Trophoblast cell (in vitro differentiated cells and primary cell): ENCODE data around the gene PDLIM4.

ENCODE experiments used
- DNase-seq, 2 donors: peaks; one replicate each; pipeline ENCODE4 v3.0.0-alpha.2; 2016
- H2AFZ ChIP-seq: 2 replicates; pipeline ENCODE4 v1.6.1; 2013; ENCODE audit warnings: low read length, moderate library complexity, mild to moderate bottlenecking; ENCODE audit not compliant: insufficient read depth, poor library complexity
- H2AK5ac ChIP-seq: 2 replicates; pipeline ENCODE4 v1.6.1; 2013; ENCODE audit warnings: mild to moderate bottlenecking, low read length
- H2BK120ac ChIP-seq: 2 replicates; pipeline ENCODE4 v1.6.1; 2013; ENCODE audit warnings: low read length, mild to moderate bottlenecking, moderate library complexity; ENCODE audit not compliant: insufficient read depth, poor library complexity
- H2BK12ac ChIP-seq: 2 replicates; pipeline ENCODE4 v1.6.1; 2013; ENCODE audit warnings: mild to moderate bottlenecking, low read length, moderate library complexity
- H2BK5ac ChIP-seq: 2 replicates; pipeline ENCODE4 v1.6.1; 2013; ENCODE audit warnings: low read length, low read depth, moderate library complexity, mild to moderate bottlenecking; ENCODE audit not compliant: poor library complexity
- H3K14ac ChIP-seq: 2 replicates; pipeline ENCODE4 v1.6.1; 2013; ENCODE audit warnings: mild to moderate bottlenecking, low read length
- H3K18ac ChIP-seq: 2 replicates; pipeline ENCODE4 v1.6.1; 2013; ENCODE audit warnings: mild to moderate bottlenecking, low read length
- H3K23ac ChIP-seq: 2 replicates; pipeline ENCODE4 v1.6.1; 2013; ENCODE audit warnings: low read length
- H3K27ac ChIP-seq: 2 replicates; pipeline ENCODE4 v1.5.1; 2013; ENCODE audit warnings: low read depth, mild to moderate bottlenecking, inconsistent platforms, low read length, moderate library complexity
- H3K27me3 ChIP-seq: 2 replicates; pipeline ENCODE4 v1.6.1; 2013; ENCODE audit warnings: inconsistent platforms, mild to moderate bottlenecking, low read length, moderate library complexity; ENCODE audit not compliant: insufficient read depth
- H3K36me3 ChIP-seq, 2 experiments: 1 replicate in 1 of 2; 2 replicates in 1 of 2; pipeline ENCODE4 v1.6.1; 2013; ENCODE audit warnings: low read length in 2 of 2, mild to moderate bottlenecking in 2 of 2, moderate library complexity in 1 of 2; ENCODE audit not compliant: insufficient read depth in 2 of 2, control insufficient read depth in 1 of 2
- H3K4ac ChIP-seq: 2 replicates; pipeline ENCODE4 v1.6.1; 2013; ENCODE audit warnings: low read depth, mild to moderate bottlenecking, low read length, moderate library complexity
- H3K4me1 ChIP-seq, 2 experiments: 1 replicate in 1 of 2; 2 replicates in 1 of 2; pipeline ENCODE4 v1.6.1; 2013; ENCODE audit warnings: low read length in 2 of 2, mild to moderate bottlenecking in 2 of 2, moderate library complexity in 1 of 2; ENCODE audit not compliant: insufficient read depth in 2 of 2, control insufficient read depth in 1 of 2
- H3K4me2 ChIP-seq: 2 replicates; pipeline ENCODE4 v1.6.1; 2013; ENCODE audit warnings: inconsistent platforms, mild to moderate bottlenecking, low read length, moderate library complexity
- H3K4me3 ChIP-seq: 2 replicates; pipeline ENCODE4 v1.5.1; 2013; ENCODE audit warnings: mild to moderate bottlenecking, low read depth, low read length, inconsistent platforms
- H3K79me1 ChIP-seq: one replicate; pipeline ENCODE4 v1.6.1; 2013; ENCODE audit warnings: low read length
- H3K79me2 ChIP-seq: 2 replicates; pipeline ENCODE4 v1.6.1; 2013; ENCODE audit warnings: low read length, mild to moderate bottlenecking; ENCODE audit not compliant: control insufficient read depth, insufficient read depth, poor library complexity
- H3K9ac ChIP-seq: 2 replicates; pipeline ENCODE4 v1.6.1; 2013; ENCODE audit warnings: mild to moderate bottlenecking, low read length
- H3K9me3 ChIP-seq: 2 replicates; pipeline ENCODE4 v1.6.1; 2013; ENCODE audit warnings: low read depth, mild to moderate bottlenecking, control low read depth, inconsistent platforms, low read length; ENCODE audit not compliant: insufficient read depth
- H4K12ac ChIP-seq: 2 replicates; pipeline ENCODE4 v1.6.1; 2013; ENCODE audit warnings: low read depth, mild to moderate bottlenecking, low read length, moderate library complexity
- H4K8ac ChIP-seq: 2 replicates; pipeline ENCODE4 v1.6.1; 2013; ENCODE audit warnings: low read depth, mild to moderate bottlenecking, low read length, moderate library complexity
- H4K91ac ChIP-seq: one replicate; pipeline ENCODE4 v1.6.1; 2013; ENCODE audit warnings: low read depth, mild to moderate bottlenecking, low read length, moderate library complexity
- WGBS: extraction: QIAGEN DNeasy Blood & Tissue Kit; methylation state at CpG from one replicate; pipeline ENCODE4 v1.1.7; 2013; ENCODE audit warnings: missing lambda C conversion rate; ENCODE audit not compliant: insufficient read length, insufficient coverage; ENCODE audit errors: extremely low coverage; 5-methylcytosine and 5-hydroxymethylcytosine counted together

The PDLIM4 gene

DNA sequence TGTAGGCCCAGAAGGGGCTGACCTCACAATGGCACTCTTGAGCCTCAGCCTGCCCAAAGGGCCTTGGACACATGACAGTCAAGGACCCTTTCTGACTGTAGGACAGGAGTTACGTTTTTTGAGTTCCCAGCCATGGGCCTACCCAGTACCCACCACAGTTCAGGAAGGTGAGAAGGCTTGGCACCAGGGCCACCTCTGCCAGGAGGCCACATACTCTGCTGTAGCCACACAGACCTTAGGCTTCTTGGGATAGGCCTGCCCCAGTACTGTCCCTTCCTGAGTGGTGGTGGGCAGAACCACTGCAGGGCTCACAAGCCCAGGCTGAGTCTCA is 12.8 kb downstream of the PDLIM4 start:
- Histone ChIP-seq H3K27me3 (no peaks in the 10 kb centered on the region), H3K4me1 (peaks cover 9 to 10% of the 10 kb centered on the region in 2 experiments), H3K4me2 (no peak overlapping the region), H4K12ac (no peak overlapping the region), H2BK120ac (no peak overlapping the region), H3K27ac (no peak overlapping the region), H4K91ac (no peak overlapping the region), H2AK5ac (no peak overlapping the region), H3K9ac (no peak overlapping the region), H3K79me1 (no peaks in the 10 kb centered on the region), H2BK5ac (no peak overlapping the region), H3K79me2 (no peaks in the 10 kb centered on the region), H3K18ac (no peak overlapping the region), H3K4me3 (no peak overlapping the region), H2AFZ (no peak overlapping the region), H3K36me3 (peaks cover 4 to 8% of the 10 kb centered on the region in 2 experiments), H4K8ac (no peak overlapping the region), H3K14ac (no peak overlapping the region), H3K23ac (no peak overlapping the region), H3K4ac (no peak overlapping the region), H3K9me3 (no peaks in the 10 kb centered on the region), H2BK12ac (no peak overlapping the region)
- DNase-seq = no peak
- WGBS = no CpG with 5 or more reads among the region's 1 CpG

- H4K8ac ChIP-seq = no peak overlapping the region
- H3K27ac ChIP-seq = no peak overlapping the region
- no peak overlapping the region for H3K4me3 ChIP-seq
- WGBS = no CpG with 5 or more reads among the region's 6 CpGs
- no peak for DNase-seq
- no peak overlapping the region for H3K23ac ChIP-seq
- no peak overlapping the region for H3K4ac ChIP-seq
- no peaks in the 10 kb centered on the region for H3K27me3 ChIP-seq
- no peak overlapping the region for H3K18ac ChIP-seq
- H2BK5ac ChIP-seq = no peak overlapping the region
- no peak overlapping the region for H2BK120ac ChIP-seq
- no peak overlapping the region for H2AFZ ChIP-seq
- H3K9ac ChIP-seq = no peak overlapping the region
- peaks cover 5 to 6% of the 10 kb centered on the region in 2 experiments for H3K4me1 ChIP-seq
- no peak overlapping the region for H3K4me2 ChIP-seq
- H4K12ac ChIP-seq = no peak overlapping the region
- H3K14ac ChIP-seq = no peak overlapping the region
- no peaks in the 10 kb centered on the region for H3K79me1 ChIP-seq
- H3K79me2 ChIP-seq = no peaks in the 10 kb centered on the region
- H3K9me3 ChIP-seq = no peaks in the 10 kb centered on the region
- no peak overlapping the region for H2AK5ac ChIP-seq
- peaks cover 4 to 8% of the 10 kb centered on the region in 2 experiments for H3K36me3 ChIP-seq
- H4K91ac ChIP-seq = no peak overlapping the region
- no peak overlapping the region for H2BK12ac ChIP-seq
Measured at GRCh38 chr5:132270706-132271105, 13.2 kb downstream of the PDLIM4 start.

- no peak overlapping the region for H3K23ac ChIP-seq
- no peak overlapping the region for H3K27ac ChIP-seq
- no peak overlapping the region for H3K4me2 ChIP-seq
- H3K9me3 ChIP-seq = no peaks in the 10 kb centered on the region
- H3K79me2 ChIP-seq = no peaks in the 10 kb centered on the region
- no peak overlapping the region for H2BK12ac ChIP-seq
- H2BK120ac ChIP-seq = no peak overlapping the region
- H2AFZ ChIP-seq = no peak overlapping the region
- H3K27me3 ChIP-seq = no peaks in the 10 kb centered on the region
- H4K12ac ChIP-seq = no peak overlapping the region
- no peak overlapping the region for H4K91ac ChIP-seq
- no peak overlapping the region for H3K4ac ChIP-seq
- no CpG with 5 or more reads among the region's 77 CpGs for WGBS
- H2AK5ac ChIP-seq = no peak overlapping the region
- no peak overlapping the region for H3K18ac ChIP-seq
- H4K8ac ChIP-seq = no peak overlapping the region
- no peak overlapping the region for H2BK5ac ChIP-seq
- H3K14ac ChIP-seq = no peak overlapping the region
- no peaks in the 10 kb centered on the region for H3K4me1 ChIP-seq
- H3K9ac ChIP-seq = no peak overlapping the region
- H3K79me1 ChIP-seq = no peaks in the 10 kb centered on the region
- peaks cover 3 to 8% of the 10 kb centered on the region in 2 experiments for H3K36me3 ChIP-seq
- no peak overlapping the region for H3K4me3 ChIP-seq
- DNase-seq = no peak
Measured at GRCh38 chr5:132271251-132272246, 14.1 kb downstream of the PDLIM4 start.

DNA sequence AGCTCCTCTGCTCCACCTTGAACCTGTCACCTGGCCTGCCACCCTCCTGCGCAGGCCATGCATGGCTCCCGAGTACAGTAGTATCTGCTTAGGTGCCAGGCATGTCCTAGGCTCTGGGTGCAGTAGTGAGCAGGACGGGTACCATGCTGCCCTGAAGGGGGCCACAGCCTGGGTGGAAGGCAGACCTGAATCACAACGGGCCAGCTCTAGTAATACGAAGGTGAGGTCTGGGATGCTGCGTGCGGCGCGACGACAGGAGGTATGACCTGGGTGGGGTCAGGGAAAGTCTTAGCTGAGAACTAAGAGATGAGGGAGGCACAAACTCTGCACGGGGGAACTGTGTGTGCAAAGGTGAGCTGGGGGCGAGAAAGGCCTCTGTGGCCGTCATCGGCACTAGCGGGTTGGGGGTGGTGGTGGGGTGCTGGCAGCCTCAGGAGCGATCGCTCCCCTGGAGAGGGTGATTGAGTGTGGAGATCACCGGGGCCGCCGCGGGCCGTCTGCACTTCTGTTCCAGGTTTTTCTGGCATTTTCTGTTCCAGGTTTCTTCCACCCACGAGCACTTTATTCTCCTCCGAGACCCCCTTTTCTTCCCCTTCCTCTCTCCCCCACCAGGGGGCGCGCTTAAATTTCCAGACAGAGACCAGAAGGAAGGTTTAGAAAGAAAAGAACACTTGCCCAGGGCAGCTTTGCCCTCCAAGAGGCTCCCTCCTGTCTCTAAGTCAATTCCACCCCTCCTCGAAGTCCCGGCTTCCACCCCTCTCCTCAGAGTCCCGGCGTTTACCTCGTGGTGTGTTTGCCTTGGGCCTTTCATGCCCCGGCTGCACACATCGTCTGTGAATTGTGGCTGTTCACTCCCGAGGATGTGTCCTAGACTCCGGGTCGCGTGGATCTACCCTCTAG is 15.1 kb downstream of the PDLIM4 start:
- H3K9me3 ChIP-seq = no peaks in the 10 kb centered on the region
- H4K91ac ChIP-seq = no peak overlapping the region
- H3K4me3 ChIP-seq = no peak overlapping the region
- H3K79me1 ChIP-seq = no peaks in the 10 kb centered on the region
- H3K4me2 ChIP-seq = no peak overlapping the region
- H2AFZ ChIP-seq = no peak overlapping the region
- no peak overlapping the region for H3K4ac ChIP-seq
- no peak overlapping the region for H4K8ac ChIP-seq
- no peaks in the 10 kb centered on the region for H3K79me2 ChIP-seq
- H3K18ac ChIP-seq = no peak overlapping the region
- H2BK5ac ChIP-seq = no peak overlapping the region
- H2BK12ac ChIP-seq = no peak overlapping the region
- H3K27ac ChIP-seq = no peak overlapping the region
- peaks cover 1 to 3% of the 10 kb centered on the region in 2 experiments for H3K4me1 ChIP-seq
- WGBS = no CpG with 5 or more reads among the region's 37 CpGs
- H3K23ac ChIP-seq = no peak overlapping the region
- no peaks in the 10 kb centered on the region for H3K27me3 ChIP-seq
- DNase-seq = peak; percentile 29 to 79
- no peak overlapping the region for H4K12ac ChIP-seq
- H2BK120ac ChIP-seq = no peak overlapping the region
- no peak overlapping the region for H3K9ac ChIP-seq
- H2AK5ac ChIP-seq = no peak overlapping the region
- H3K14ac ChIP-seq = no peak overlapping the region
- peaks cover 0 to 5% of the 10 kb centered on the region in 2 experiments for H3K36me3 ChIP-seq
